Right lobe of liver (tissue), 4 donors: ENCODE measurements around the gene EML2.
"Not testable (repeated sequence)": the region's sequence is repeated elsewhere in the genome, so short reads cannot be mapped to it uniquely, and the experiment has no call there.

Experiments
- POLR2A ChIP-seq: fragments of 450-650 bp; IDR thresholded peaks from one replicate; pipeline ENCODE4 v1.6.1; 2017; ENCODE audit warnings: antibody characterized with exemption, mild to moderate bottlenecking
- TF ChIP-seq, protein P1 (sequence below), 4 donors: fragments of 200-600 bp in 3 of 4; fragments of 450-650 bp in 1 of 4; IDR thresholded peaks; one replicate each; pipeline versions ENCODE4 v1.5.1 to v1.8.0; 2016 to 2022; ENCODE audit warnings: antibody characterized with exemption in 4 of 4, mild to moderate bottlenecking in 2 of 4
- donor health status: DM: no; HTN: no; CAD: no.
- donor health status: DM: no; HTN: no; CAD: no.
- donor health status: DM: no; HTN: yes; CAD: no.

DNA sequence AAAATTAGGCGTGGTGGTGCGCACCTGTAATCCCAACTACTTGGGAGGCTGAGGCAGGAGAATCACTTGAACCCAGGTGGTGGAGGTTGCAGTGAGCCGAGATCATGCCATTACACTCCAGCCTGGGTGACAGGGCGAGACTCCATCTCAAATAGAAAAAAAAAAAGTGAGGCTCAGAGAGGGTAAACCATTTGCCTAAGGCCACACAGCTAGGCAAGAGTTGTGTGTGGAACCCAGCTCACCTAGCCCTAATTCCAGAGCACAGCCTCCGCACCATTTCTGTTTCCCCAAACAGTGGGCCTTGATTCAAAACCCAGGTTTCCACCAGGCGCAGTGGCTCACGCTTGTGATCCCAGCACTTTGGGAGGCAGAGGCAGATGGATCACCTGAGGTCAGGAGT, 11.0 kb downstream of the EML2 start:
- TF ChIP-seq, protein P1, sequence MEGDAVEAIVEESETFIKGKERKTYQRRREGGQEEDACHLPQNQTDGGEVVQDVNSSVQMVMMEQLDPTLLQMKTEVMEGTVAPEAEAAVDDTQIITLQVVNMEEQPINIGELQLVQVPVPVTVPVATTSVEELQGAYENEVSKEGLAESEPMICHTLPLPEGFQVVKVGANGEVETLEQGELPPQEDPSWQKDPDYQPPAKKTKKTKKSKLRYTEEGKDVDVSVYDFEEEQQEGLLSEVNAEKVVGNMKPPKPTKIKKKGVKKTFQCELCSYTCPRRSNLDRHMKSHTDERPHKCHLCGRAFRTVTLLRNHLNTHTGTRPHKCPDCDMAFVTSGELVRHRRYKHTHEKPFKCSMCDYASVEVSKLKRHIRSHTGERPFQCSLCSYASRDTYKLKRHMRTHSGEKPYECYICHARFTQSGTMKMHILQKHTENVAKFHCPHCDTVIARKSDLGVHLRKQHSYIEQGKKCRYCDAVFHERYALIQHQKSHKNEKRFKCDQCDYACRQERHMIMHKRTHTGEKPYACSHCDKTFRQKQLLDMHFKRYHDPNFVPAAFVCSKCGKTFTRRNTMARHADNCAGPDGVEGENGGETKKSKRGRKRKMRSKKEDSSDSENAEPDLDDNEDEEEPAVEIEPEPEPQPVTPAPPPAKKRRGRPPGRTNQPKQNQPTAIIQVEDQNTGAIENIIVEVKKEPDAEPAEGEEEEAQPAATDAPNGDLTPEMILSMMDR (IDR thresholded peaks at IDR 0.05): not testable (repeated sequence)
- TF ChIP-seq POLR2A: not testable (repeated sequence)
